Stimulated activated CD4-positive, alpha-beta T cell treated with anti-CD3 and anti-CD28 coated beads, TNF-alpha, amount 100 ng/mL, for 24 hours (primary cell): ENCODE results near the gene MRGPRE.

ENCODE experiments used
- DNase-seq, 3 experiments: peaks; one replicate each; pipeline ENCODE4 v3.0.0-alpha.2; 2020; ENCODE audit warnings: low read depth in 3 of 3

MRGPRE gene

DNA sequence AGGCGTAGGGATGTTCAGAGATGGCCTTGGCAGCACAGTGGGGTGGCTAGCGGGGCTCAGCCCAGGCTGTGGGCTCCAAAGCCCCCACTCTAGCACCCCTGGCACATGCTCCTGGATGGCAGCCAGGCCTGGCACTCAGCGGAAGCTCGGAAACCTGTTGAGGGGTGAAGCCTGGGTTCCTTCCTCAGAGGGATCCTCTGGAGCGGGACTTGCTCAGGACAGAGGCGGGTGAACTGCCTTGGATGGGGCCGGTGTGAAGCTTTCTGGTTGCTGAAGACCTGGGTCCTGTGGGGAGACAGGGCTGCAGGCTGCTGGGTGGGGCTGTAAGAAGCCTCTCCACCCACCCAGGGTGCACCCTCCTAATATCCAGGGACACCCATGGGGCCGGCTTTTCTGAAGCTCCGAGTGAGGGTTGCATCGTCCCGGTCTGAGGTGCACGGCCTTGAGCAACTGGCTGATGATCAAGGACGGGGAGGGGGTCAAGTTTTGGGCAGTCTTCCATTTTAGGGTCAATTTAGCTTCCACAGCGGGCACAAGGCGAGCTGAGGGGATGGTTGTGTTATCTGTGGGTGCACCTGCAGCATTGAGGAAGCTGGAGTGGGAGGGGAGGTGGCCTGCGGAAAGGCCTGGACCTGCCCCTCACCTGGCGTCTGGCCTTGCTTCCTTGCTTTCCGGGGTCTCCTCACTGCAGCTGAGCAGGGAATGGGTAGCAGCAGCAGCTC lies 5.2 kb downstream of the MRGPRE start:
- DNase-seq = no peak

DNA sequence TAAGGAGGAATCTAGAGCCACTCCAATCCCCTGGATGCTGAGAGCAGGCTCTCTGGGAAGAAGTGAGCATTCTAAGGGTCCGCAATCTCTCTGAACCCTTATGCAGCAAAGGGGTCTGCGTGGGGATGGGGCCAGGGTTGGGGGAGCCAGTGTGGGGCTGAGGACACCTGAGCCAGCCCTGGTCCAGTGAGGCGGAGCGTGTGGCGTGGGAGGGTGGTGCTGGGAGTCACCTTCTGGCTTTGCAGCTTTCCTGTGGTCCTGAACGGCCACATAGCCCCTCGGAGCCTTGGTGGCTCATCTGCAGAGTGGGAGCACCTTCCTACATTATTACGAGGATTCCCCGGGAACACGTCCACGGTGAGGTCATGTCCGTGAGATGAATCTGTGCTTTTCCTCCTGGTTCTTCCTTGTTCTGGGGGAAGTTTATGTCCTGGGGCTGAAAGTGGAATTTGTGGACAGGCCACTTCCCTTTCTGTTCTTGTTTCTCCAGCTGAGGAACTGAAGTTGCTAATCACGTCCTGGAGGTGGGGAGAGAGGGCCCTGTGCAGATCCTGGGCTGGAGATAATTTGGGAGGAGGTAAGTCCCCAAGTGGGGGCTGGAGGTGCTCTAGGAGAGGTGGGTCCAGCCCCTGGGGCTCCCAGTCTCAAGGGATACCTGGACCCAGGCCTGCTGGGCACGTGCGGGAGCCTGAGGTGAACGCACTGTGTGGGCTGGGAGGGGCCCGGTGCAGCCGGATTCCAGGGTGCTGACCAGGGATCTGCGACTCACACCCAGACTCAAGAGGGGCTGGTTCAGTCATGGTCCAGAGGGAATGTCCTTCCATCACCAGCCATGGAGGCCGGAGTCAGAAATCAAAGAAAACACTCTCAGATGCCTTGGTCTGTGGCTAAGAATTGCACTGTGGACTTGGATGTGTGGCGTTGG lies 6.1 kb downstream of the MRGPRE start:
- no peak for DNase-seq

DNA sequence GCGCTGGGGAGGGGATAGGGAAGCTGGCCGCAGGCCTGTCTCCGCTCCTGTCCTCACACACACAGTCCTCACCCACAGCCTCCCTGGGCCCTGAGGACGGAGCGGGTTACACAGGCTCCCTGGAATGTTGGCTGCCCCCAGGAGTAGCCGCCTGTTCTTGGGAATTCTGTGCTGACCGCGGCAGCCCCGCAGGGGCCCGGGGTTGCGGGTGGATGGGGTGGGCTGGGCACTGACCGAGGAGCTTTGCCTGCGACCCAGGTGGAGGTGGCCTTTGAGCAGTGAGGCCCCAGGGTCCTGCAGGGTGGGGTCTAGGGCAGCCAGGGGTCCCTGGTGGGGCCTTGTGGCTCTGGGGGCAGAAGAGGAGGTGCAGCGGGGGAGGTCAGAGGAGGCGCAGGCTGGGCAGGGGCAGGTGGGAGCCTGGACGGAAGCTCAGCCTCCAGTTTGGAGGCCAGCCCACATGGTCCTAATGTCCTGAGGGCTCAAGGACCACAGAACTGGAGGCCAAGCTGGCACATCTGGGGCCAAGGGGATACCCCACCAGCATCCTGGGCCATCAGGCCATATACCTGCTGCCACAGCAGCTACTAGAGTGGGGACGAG lies 7.0 kb downstream of the MRGPRE start:
- no peak for DNase-seq

- no peak for DNase-seq
These were observed 7.7 kb downstream of the MRGPRE start for GRCh38 chr11:3224401-3225057.

DNA sequence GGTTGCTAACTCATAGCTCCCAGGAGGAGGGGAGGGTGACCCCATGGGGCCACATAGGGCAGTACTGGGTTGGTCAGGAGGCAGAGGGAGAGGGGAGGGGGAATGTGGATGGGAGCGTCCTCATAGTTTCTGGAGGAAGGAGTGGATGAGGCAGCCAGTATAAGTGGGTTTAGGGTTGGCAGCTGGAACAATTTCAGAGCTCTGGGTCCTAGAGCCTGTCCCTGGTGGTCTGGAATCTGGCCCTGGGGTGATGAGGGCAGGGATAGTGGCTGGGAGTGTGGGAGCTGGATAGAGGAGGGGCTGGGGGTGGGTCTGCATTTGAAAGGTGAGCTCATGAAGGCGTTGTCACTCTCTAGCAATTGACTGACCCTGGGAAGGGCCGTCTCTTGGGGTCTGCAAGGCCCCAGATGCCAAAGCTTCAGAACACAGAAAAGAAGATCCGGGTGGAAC lies 8.3 kb downstream of the MRGPRE start:
- DNase-seq = no peak

GRCh38 chr11:3222941-3223915 lies 9.0 kb downstream of the MRGPRE start:
- no peak for DNase-seq

GRCh38 chr11:3222003-3222855 lies 10.0 kb downstream of the MRGPRE start:
- no peak for DNase-seq

DNA sequence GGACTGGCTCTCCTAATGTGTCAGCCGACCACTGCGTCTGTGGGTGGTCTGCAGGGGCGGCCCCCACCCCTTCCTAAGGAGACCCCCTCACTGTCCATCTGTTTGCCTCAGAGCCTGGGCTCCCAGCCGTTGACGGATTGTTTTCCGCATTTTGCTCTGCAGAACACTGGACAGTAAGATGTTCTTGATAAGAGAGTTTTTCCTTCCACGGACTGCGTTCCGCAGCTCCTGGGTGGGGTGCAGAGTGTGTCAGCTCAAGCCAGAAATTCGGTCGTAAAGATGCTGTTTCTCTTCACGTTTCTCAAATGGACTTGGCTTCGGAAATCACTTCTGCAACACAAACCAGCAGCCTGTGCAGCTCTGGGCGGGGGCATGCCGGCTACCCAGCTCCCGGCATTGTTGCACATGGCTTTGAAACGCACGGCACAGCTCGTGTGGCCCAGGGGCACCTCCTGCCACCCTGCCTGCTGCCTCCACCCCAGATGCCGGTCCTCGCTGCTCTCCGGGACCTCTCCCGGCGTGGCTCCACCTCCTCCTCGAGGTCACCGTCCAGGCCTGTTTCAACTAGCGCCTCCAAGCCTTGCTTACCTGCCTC lies 10.7 kb downstream of the MRGPRE start:
- no peak for DNase-seq

DNA sequence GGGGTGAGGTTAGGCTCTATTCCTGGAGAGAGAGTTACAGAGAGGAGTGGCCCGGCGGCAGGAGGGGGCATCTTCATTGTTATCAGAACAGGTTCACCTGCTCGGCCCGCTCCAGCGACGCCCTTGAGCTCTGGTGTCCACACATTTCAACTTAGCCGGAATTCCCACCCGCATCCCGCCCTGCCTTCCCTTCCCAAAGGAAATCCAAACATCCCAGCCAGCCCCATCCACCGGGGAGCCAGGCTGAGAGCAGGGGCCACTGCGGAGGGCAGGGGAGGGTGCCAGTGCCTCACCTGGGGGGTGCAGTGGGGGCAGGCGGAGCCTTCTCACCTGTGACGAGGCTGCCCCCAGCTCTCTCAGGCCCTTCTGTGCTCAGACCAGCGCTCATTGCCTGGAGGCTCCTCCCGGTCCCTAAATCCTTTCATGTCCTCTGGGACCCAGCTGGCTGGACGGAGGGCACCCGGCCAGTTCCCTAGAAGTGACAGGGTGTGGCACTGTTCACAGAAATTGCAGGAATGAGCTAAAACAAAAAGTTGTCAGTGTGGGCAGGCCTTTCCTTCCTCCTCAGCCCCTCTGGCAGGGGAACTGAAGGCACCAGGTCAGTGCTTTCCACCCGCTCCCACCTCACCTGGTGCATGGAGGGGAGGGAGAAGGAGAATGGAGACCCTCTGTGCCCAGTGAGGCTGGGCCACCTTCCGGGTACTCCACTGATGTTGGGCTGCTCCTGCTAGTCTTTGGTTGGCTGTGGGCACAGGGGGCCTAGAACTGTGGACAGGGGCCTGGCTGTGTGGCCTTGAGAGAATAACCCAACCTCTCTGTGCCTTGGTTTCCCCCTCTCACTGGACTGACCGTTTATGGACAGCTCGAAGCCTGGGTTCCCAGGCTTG lies 11.5 kb downstream of the MRGPRE start:
- DNase-seq = no peak

GRCh38 chr11:3220101-3220500 lies 12.1 kb downstream of the MRGPRE start:
- no peak for DNase-seq

DNA sequence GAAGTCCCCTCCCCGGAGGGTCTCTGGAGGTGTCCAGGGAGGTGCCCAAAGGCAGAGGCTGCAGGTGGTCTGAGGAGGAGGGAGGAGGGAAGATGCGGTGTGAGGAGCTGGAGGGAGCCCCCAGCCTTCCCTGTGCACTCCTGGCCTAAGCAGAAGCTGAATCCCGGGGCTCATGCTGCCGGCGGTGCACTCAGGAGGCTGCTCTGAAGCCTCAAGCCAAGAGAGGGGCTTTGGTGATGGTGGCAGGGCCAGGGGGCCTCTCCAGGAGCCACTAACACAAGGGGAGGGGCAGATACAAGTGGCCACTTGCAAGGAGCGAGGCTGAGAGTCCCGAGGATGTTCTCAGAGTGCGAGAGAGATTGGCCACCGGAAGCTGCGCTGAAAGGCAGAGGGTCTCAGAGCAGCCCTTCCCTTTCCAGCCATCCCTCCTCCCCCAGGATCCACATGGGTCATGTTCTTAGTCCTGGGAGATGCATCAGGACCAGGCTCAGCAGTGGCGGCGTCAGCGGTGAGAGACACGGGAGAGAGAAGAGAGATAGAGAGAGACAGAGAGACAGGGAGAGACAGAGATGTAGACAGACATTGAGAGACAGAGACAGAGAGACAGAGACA lies 12.8 kb downstream of the MRGPRE start:
- DNase-seq = no peak

GRCh38 chr11:3218483-3219280 lies 13.5 kb downstream of the MRGPRE start, which contains the start of gene MRGPRG:
Gene MRGPRG (minus strand): TSS chr11:3218813. CDS start chr11:3218813, 0 bp downstream.
- no peak for DNase-seq

GRCh38 chr11:3217818-3218482 lies 14.3 kb downstream of the MRGPRE start:
- no peak for DNase-seq

DNA sequence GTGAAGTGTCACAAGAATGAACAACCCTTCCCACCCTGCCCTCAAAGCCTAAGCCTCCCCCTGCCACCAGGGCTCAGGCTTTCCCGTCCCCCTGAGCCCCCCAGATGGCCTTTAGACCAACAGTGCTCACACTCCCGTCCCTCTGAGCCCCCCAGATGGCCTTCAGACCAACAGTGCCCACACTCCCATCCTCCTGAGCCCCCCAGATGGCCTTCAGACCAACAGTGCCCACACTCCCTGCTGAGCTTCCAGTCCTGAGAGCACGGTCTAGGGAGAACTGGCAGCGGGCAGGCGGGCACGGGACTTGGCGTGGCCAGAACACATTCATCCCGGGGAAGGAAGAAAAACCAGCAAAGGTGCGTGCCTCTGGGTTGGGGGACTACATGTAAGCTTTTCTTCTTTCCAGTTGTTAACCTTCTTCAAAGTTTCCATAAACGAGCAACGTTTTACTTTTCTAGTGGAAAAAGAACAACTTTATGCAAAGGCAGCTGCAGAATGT lies 16.1 kb downstream of the MRGPRE start:
- no peak for DNase-seq

- no peak for DNase-seq
These were observed 16.7 kb downstream of the MRGPRE start for GRCh38 chr11:3215346-3216026.

DNA sequence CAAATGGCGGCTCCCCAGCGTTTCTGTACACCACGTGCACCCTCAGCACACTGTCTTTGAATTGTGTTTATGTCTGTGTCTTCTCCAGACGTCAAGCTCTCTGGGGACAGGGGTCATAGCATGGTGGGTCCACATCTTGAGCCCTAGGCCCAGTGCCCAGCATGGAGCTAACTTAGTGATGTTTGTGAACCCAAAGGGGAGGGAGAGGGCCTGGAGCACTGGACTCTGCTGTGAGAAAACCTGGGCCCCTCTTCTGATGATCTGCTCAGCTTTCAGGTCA lies 17.9 kb downstream of the MRGPRE start:
- DNase-seq = no peak
